ENCODE data around the gene GNG14. TPM values are rescaled to one million over a fixed set of nuclear protein-coding genes. Genes with fewer than 3 reads are reported as not detected.

Gene GNG14
- total and polyA plus RNA-seq, 2 of the 4 experiments (the other 2 are of a cell fraction): not detected

- H3K14ac ChIP-seq (replicated peaks; ENCODE audit: low read depth, low read length): no peak overlapping the region
- H3K9me3 ChIP-seq (ENCODE audit: control insufficient read depth, insufficient read depth, low read length): no peaks in the 10 kb centered on the region
- peaks cover 11% of the 10 kb centered on the region for H3K4me1 ChIP-seq (ENCODE audit: control insufficient read depth, insufficient read depth, low read length)
- no peak overlapping the region for H2BK5ac ChIP-seq (ENCODE audit: low read depth, low read length, poor library complexity, severe bottlenecking)
- H3K79me1 ChIP-seq (ENCODE audit: low read depth in 1 of 2, low read length in 2 of 2): peaks cover 31 to 50% of the 10 kb centered on the region in 2 experiments
- H2AK5ac ChIP-seq (ENCODE audit: low read depth, low read length): no peak overlapping the region
- BruUV-seq (replicated peaks): no TSS peak
- no peaks in the 10 kb centered on the region for H4K20me1 ChIP-seq (ENCODE audit: insufficient read depth, low read length)
- 0 out of 2 replicates have a peak, but pooled peaks cover 13% of the 10 kb centered on the region for H3K9me1 ChIP-seq (ENCODE audit: insufficient read depth, low read length)
- peak overlapping the region; percentile 55 for H2AK9ac ChIP-seq (replicated peaks; ENCODE audit: low read depth, low read length, poor library complexity)
- in situ Hi-C loops (cut with MboI; ENCODE audit: low sequenced_read_pairs) (no loop called here), dilution Hi-C loops (cut with HindIII; ENCODE audit: low sequenced_read_pairs, unreplicated experiment) (no loop called here), intact Hi-C loops (cut with micrococcal nuclease) (no loop called here)
- TF ChIP-seq, protein P1, sequence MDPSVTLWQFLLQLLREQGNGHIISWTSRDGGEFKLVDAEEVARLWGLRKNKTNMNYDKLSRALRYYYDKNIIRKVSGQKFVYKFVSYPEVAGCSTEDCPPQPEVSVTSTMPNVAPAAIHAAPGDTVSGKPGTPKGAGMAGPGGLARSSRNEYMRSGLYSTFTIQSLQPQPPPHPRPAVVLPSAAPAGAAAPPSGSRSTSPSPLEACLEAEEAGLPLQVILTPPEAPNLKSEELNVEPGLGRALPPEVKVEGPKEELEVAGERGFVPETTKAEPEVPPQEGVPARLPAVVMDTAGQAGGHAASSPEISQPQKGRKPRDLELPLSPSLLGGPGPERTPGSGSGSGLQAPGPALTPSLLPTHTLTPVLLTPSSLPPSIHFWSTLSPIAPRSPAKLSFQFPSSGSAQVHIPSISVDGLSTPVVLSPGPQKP (IDR thresholded peaks at IDR 0.05; ENCODE audit: borderline replicate concordance, low read depth, low read length): no peak
- TF ChIP-seq RAD21 (IDR thresholded peaks at IDR 0.05; ENCODE audit: low read length): no peak
- TF ChIP-seq NFE2L2 (IDR thresholded peaks at IDR 0.05; ENCODE audit: low read depth, low read length): no peak
- no peak for TF ChIP-seq RCOR1 (IDR thresholded peaks at IDR 0.05; ENCODE audit: insufficient replicate concordance, low read length)
- no peak for TF ChIP-seq MAFK (IDR thresholded peaks at IDR 0.05; ENCODE audit: low read depth, low read length)
- TF ChIP-seq POLR2A (IDR thresholded peaks at IDR 0.05; ENCODE audit: low read depth, low read length): no peak
- H2BK15ac ChIP-seq (ENCODE audit: low read depth, low read length): no peak overlapping the region
- H2BK120ac ChIP-seq (ENCODE audit: low read depth, low read length): no peak overlapping the region
- no peak overlapping the region for H2AFZ ChIP-seq (replicated peaks; ENCODE audit: low read length, poor library complexity)
- no peak overlapping the region for H3K23ac ChIP-seq (ENCODE audit: low read depth, low read length)
- no peak overlapping the region for H3K4ac ChIP-seq (ENCODE audit: low read depth, low read length)
- no peak overlapping the region for H3K9ac ChIP-seq (ENCODE audit: low read depth, low read length)
- H3K18ac ChIP-seq (ENCODE audit: low read depth, low read length): no peak overlapping the region
- H3K27ac ChIP-seq (ENCODE audit: insufficient read depth, low read length): no peak overlapping the region
- H4K8ac ChIP-seq (ENCODE audit: low read depth in 2 of 2, low read length in 2 of 2): no peak overlapping the region
- H4K5ac ChIP-seq (ENCODE audit: low read depth, low read length): no peak overlapping the region
- H3K56ac ChIP-seq (ENCODE audit: extremely low read depth, insufficient read depth, low read length): no peak overlapping the region
- 86% methylated on average over 21 of the region's 29 CpGs; no CpG with 5 or more reads in 1 of the 2 experiments for WGBS, 2 experiments (ENCODE audit: extremely low coverage in 2 of 2, insufficient read length in 1 of 2)
- no peak overlapping the region for H3K4me2 ChIP-seq (ENCODE audit: low read depth, low read length)
- no peak for DNase-seq
- no peaks in the 10 kb centered on the region for H3K27me3 ChIP-seq (ENCODE audit: control insufficient read depth, insufficient read depth, low read length)
- ATAC-seq (ENCODE audit: low read depth): no peak
- no peak overlapping the region for H3K4me3 ChIP-seq (ENCODE audit: insufficient read depth, low read depth, low read length)
- CTCF ChIA-PET: no interaction called here
- no peak overlapping the region for H2BK20ac ChIP-seq (ENCODE audit: low read depth, low read length)
- POLR2A ChIA-PET (ENCODE audit: unreplicated experiment): interaction anchor here (0.9 kb wide), 1 partner anchor 8 kb away, joined by 3 read pairs; no protein-coding TSS in a partner anchor
- H3K36me3 ChIP-seq (ENCODE audit: control insufficient read depth, insufficient read depth, low read length): peaks cover 27% of the 10 kb centered on the region
- H4K91ac ChIP-seq (ENCODE audit: insufficient read depth, low read depth, low read length): no peak overlapping the region
These were observed 23.2 kb upstream of the GNG14 start for GRCh38 chr19:12664406-12665280.

All from IMR-90 (cell line).